ENCODE data around the gene ARHGEF10L.

DNA sequence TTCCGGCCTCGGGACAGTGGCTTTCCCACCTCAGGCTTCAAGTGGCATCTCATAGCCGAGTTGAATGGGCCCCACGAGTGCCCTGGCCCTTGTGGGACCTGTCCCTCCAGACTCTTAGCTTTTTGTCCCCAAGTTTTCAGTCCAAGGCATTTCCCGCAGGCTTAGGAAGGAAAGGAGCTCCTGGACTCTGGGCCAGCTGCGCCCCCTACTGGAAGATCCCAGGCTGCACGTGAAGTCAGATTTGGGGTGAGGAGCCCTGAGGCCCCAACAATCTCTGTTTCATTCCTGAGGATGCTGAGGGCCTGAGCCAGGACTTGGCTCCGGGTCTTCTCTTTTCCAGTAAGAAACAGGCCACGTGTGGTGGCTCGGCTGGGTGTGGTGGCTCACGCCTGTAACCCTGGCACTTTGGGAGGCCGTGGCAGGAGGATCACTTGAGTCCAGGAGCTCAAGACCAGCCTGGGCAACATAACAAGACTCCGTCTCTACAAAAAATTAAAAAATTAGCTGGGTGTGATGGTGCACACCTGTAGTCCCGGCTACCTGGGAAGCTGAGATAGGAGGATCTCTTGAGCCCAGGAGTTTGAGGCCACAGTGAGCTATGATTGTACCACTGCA lies 67.4 kb downstream of the ARHGEF10L start:
- TF ChIP-seq EZH2 (IDR thresholded peaks at IDR 0.05; ENCODE audit: low read length, unreplicated experiment) (no peak), EZH2phosphoT487 (IDR thresholded peaks at IDR 0.05; ENCODE audit: borderline replicate concordance, low read length) (no peak)
- TF ChIP-seq, protein P1, sequence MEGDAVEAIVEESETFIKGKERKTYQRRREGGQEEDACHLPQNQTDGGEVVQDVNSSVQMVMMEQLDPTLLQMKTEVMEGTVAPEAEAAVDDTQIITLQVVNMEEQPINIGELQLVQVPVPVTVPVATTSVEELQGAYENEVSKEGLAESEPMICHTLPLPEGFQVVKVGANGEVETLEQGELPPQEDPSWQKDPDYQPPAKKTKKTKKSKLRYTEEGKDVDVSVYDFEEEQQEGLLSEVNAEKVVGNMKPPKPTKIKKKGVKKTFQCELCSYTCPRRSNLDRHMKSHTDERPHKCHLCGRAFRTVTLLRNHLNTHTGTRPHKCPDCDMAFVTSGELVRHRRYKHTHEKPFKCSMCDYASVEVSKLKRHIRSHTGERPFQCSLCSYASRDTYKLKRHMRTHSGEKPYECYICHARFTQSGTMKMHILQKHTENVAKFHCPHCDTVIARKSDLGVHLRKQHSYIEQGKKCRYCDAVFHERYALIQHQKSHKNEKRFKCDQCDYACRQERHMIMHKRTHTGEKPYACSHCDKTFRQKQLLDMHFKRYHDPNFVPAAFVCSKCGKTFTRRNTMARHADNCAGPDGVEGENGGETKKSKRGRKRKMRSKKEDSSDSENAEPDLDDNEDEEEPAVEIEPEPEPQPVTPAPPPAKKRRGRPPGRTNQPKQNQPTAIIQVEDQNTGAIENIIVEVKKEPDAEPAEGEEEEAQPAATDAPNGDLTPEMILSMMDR (conservative IDR thresholded peaks at IDR 0.05; ENCODE audit: low read depth, low read length) = peak; percentile 95

Data from PC-3 (cell line).